ENCODE measurements around the gene DIS3L2. TPM values are rescaled to one million over a fixed set of nuclear protein-coding genes. Genes with fewer than 3 reads are reported as not detected.

DIS3L2 gene
- total RNA-seq, 1 experiment from 2014 or later: 32.6 TPM

DNA sequence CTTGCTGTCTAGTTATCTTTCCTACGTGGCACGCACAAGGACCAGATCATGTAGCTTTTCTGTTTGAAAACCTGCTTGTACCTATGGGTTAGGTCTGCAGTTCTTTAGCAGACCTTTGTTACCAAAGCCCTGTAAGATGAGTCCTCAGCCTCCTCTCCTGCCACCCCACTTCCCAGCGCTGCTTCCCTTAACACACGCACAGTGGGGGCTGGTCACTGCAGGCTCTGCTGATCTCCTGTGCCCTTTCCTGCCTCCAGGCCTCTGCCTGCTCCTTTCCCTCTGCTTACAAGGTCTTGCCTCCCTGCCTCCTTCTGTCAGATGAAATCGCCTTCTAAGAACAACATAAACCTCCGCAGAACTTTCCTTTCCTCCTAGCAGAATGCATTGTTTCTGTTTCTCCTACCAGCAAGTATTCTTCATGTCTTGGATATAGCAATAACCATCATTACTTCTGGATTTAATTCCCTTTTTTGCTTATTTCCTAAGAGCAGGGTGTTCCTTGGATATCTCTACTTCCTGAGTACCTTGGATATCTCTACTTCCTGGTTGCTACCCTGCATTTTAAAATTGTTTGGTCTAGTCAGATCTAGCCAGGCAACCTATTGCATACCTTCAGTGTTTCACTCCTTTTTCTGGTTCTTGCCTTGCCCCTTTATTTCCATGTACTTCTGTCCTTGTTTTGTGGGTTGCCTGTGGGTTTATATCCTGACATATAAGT is 257.4 kb downstream of the DIS3L2 start:
- Mint-ChIP-seq H3K9me3 (ENCODE audit: unreplicated experiment) (no peaks in the 10 kb centered on the region), H3K4me1 (ENCODE audit: insufficient read depth, unreplicated experiment) (no peaks in the 10 kb centered on the region), H3K4me3 (ENCODE audit: unreplicated experiment) (no peak overlapping the region), H3K27ac (ENCODE audit: low read depth, unreplicated experiment) (no peak overlapping the region), H3K27me3 (ENCODE audit: insufficient read depth, unreplicated experiment) (no peaks in the 10 kb centered on the region), H3K36me3 (ENCODE audit: insufficient read depth, unreplicated experiment) (peaks cover 38% of the 10 kb centered on the region)
- intact Hi-C loops (cut with micrococcal nuclease): no loop called here
- no TSS peak for BruUV-seq (replicated peaks)
- ChIA-PET CTCF (no interaction called here), POLR2A (no interaction called here)
- DNase-seq (ENCODE audit: unreplicated experiment): no peak
- TF ChIP-seq CTCF (IDR thresholded peaks at IDR 0.05; ENCODE audit: unreplicated experiment): no peak

- no peak for DNase-seq (ENCODE audit: unreplicated experiment)
These were observed 258.0 kb downstream of the DIS3L2 start for GRCh38 chr2:232219496-232219870.

GRCh38 chr2:232219932-232220331 is 258.4 kb downstream of the DIS3L2 start:
- ChIA-PET CTCF (interaction anchor here (0.6 kb wide), 1 partner anchor 105 kb away, joined by 3 read pairs; no protein-coding TSS in a partner anchor), POLR2A (no interaction called here)
- no peak for TF ChIP-seq CTCF (IDR thresholded peaks at IDR 0.05; ENCODE audit: unreplicated experiment)
- Mint-ChIP-seq H3K4me3 (ENCODE audit: unreplicated experiment) (no peak overlapping the region), H3K27me3 (ENCODE audit: insufficient read depth, unreplicated experiment) (no peaks in the 10 kb centered on the region), H3K9me3 (ENCODE audit: unreplicated experiment) (no peaks in the 10 kb centered on the region), H3K36me3 (ENCODE audit: insufficient read depth, unreplicated experiment) (peaks cover 31% of the 10 kb centered on the region), H3K27ac (ENCODE audit: low read depth, unreplicated experiment) (no peak overlapping the region), H3K4me1 (ENCODE audit: insufficient read depth, unreplicated experiment) (no peaks in the 10 kb centered on the region)
- no TSS peak for BruUV-seq (replicated peaks)
- no peak for DNase-seq (ENCODE audit: unreplicated experiment)
- intact Hi-C loops (cut with micrococcal nuclease): no loop called here

More at GRCh38 chr2:232219496-232219870, 258.0 kb downstream of the DIS3L2 start:
- Mint-ChIP-seq H3K27ac (ENCODE audit: low read depth, unreplicated experiment) (no peak overlapping the region), H3K4me1 (ENCODE audit: insufficient read depth, unreplicated experiment) (no peaks in the 10 kb centered on the region), H3K4me3 (ENCODE audit: unreplicated experiment) (no peak overlapping the region), H3K27me3 (ENCODE audit: insufficient read depth, unreplicated experiment) (no peaks in the 10 kb centered on the region), H3K9me3 (ENCODE audit: unreplicated experiment) (no peaks in the 10 kb centered on the region), H3K36me3 (ENCODE audit: insufficient read depth, unreplicated experiment) (peaks cover 34% of the 10 kb centered on the region)
- POLR2A ChIA-PET: no interaction called here
- CTCF ChIA-PET: no interaction called here
- no TSS peak for BruUV-seq (replicated peaks)
- intact Hi-C loops (cut with micrococcal nuclease): no loop called here
- no peak for TF ChIP-seq CTCF (IDR thresholded peaks at IDR 0.05; ENCODE audit: unreplicated experiment)

DNA sequence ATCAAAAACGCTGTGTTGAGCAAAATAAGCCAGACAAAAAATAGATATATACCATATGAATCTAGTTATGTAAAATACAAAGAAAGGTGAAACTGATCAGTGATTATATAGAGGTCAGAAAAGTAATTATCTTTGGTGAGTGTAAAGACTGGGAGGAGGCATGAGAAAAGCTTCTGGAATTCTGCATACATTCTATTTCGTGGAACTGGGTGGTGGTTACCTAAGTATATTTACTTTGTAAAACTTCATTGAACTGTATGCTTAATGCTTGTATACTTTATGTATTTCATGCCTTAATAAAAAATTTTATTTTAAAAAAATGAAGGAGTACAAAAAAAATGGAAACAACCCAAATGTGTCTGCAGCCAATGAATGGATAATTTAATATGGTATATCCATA is 263.9 kb downstream of the DIS3L2 start:
- intact Hi-C loops (cut with micrococcal nuclease): no loop called here
- ChIA-PET CTCF (no interaction called here), POLR2A (no interaction called here)
- DNase-seq (ENCODE audit: unreplicated experiment): no peak
- Mint-ChIP-seq H3K27ac (ENCODE audit: low read depth, unreplicated experiment) (no peak overlapping the region), H3K4me1 (ENCODE audit: insufficient read depth, unreplicated experiment) (no peaks in the 10 kb centered on the region), H3K36me3 (ENCODE audit: insufficient read depth, unreplicated experiment) (peaks cover 14% of the 10 kb centered on the region), H3K27me3 (ENCODE audit: insufficient read depth, unreplicated experiment) (no peaks in the 10 kb centered on the region), H3K4me3 (ENCODE audit: unreplicated experiment) (no peak overlapping the region), H3K9me3 (ENCODE audit: unreplicated experiment) (no peaks in the 10 kb centered on the region)
- no TSS peak for BruUV-seq (replicated peaks)
- TF ChIP-seq CTCF (IDR thresholded peaks at IDR 0.05; ENCODE audit: unreplicated experiment): no peak
